Mucosa of rectum (tissue), 2 donors: Measurements from ENCODE around the gene WASF3.

Experiments
- H3K27ac ChIP-seq, 2 donors: one replicate each; pipeline ENCODE4 v1.7.0; 2013; ENCODE audit warnings: inconsistent platforms in 2 of 2, low read depth in 2 of 2, low read length in 2 of 2
- H3K27me3 ChIP-seq, 2 donors: one replicate each; pipeline ENCODE4 v1.7.0; 2013; ENCODE audit warnings: low read length in 2 of 2; ENCODE audit not compliant: control insufficient read depth in 2 of 2, insufficient read depth in 2 of 2
- H3K36me3 ChIP-seq, 2 donors: one replicate each; pipeline ENCODE4 v1.7.0; 2013; ENCODE audit warnings: low read length in 2 of 2; ENCODE audit not compliant: control insufficient read depth in 2 of 2, insufficient read depth in 2 of 2
- H3K4me1 ChIP-seq, 2 donors: one replicate each; pipeline ENCODE4 v1.7.0; 2013; ENCODE audit warnings: low read length in 2 of 2, mild to moderate bottlenecking in 1 of 2; ENCODE audit not compliant: control insufficient read depth in 2 of 2, insufficient read depth in 2 of 2
- H3K4me3 ChIP-seq, 2 donors: one replicate each; pipeline ENCODE4 v1.7.0; 2013; ENCODE audit warnings: low read length in 2 of 2
- H3K9ac ChIP-seq, 2 donors: one replicate each; pipeline ENCODE4 v1.7.0; 2013; ENCODE audit warnings: low read length in 2 of 2, low read depth in 1 of 2, mild to moderate bottlenecking in 1 of 2
- H3K9me3 ChIP-seq, 2 donors: one replicate each; pipeline ENCODE4 v1.7.0; 2013; ENCODE audit warnings: low read length in 2 of 2; ENCODE audit not compliant: control insufficient read depth in 2 of 2
- donor health status: healthy.
- donor health status: Normal muscosa, but diverticular disease.

Gene WASF3

DNA sequence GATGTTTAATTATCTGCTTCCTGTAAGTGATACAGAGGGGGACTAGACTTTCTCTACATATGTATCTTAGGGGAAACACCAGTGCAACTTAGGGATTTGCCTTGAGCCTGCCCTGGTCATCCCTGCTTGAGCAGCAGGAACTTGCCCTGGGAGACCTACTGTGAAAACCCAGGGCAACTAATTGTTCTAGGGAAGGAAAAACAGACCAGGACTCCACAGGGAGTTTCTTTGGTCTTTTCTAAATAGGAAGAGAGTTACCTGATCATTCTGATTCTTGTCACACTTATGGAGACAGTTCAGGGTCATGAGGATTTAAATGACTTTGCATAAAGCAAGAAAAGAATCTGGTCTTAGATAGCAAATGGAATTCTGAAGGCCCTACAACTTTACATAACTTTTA, 89.1 kb downstream of the WASF3 start:
- no peak overlapping the region for H3K4me3 ChIP-seq
- H3K36me3 ChIP-seq, result no peaks in the 10 kb centered on the region
- H3K9me3 ChIP-seq, result no peaks in the 10 kb centered on the region

DNA sequence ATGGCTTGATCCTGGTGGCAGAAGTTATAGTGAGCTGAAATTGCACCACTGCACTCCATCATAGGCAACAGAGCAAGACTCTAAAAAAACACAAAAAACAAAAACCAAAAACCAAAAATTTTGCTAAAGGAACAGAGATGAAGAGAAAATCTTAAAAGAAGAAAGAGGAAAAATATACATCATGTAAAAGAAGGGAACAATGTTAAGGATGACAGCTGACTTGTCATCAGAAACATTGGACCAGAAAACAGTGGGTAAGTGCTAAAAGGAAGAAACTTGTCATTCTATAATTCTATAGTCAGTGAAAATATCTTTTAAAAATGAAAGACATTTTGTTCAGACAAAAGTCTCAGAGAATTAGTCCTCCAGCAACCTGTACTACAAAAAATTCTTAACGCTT, 93.8 kb downstream of the WASF3 start:
- Histone ChIP-seq H3K4me3 (no peak overlapping the region), H3K27ac (no peak overlapping the region), H3K36me3 (no peaks in the 10 kb centered on the region), H3K4me1 (no peaks in the 10 kb centered on the region), H3K9me3 (no peaks in the 10 kb centered on the region), H3K9ac (no peak overlapping the region), H3K27me3 (no peaks in the 10 kb centered on the region)

More for the DNA sequence above, 89.1 kb downstream of the WASF3 start:
- Histone ChIP-seq H3K9ac (no peak overlapping the region), H3K27ac (no peak overlapping the region), H3K4me1 (no peaks in the 10 kb centered on the region), H3K27me3 (no peaks in the 10 kb centered on the region)

DNA sequence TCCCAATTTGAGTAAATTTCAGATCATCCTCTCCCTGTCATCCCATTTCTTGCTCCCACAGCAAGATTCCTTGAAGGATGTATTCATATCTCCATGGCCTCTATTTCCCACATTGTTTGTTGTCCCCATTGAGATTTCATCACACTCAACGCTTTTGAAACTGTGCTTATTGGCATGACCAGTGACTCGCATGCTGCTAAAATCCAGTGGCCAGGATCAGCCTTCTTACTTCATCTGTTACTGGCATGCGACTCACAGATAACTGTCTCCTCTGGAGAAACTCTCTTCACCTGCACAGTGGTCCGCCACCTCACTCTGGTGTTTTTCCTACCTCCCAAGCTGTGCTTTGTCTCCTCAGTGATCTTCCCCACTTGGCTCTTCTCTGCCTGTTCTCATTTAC, 95.8 kb downstream of the WASF3 start:
- Histone ChIP-seq H3K36me3 (no peaks in the 10 kb centered on the region), H3K27me3 (no peaks in the 10 kb centered on the region), H3K9ac (no peak overlapping the region), H3K27ac (no peak overlapping the region), H3K4me1 (no peaks in the 10 kb centered on the region), H3K4me3 (no peak overlapping the region), H3K9me3 (no peaks in the 10 kb centered on the region)

DNA sequence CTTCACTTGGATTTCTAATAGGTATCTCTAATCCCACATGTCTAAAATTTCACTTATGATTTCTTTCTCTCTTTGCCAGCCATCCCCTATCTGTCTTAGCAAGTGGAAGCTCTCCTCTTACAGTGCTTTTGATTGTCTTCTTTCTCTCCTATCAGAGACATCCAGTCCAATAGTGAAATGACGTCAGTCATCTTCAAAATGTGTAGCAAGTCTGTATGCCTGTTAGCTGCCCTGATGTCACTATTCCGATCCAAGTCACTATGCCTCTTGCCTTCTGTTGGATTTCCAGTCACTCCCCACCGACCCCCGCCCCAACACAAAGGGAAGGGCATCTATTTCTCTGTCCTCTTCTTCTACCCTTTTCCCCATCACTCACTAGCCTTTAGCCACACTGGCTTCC, 96.4 kb downstream of the WASF3 start:
- Histone ChIP-seq H3K9ac (no peak overlapping the region), H3K27me3 (no peaks in the 10 kb centered on the region), H3K4me1 (no peaks in the 10 kb centered on the region), H3K9me3 (no peaks in the 10 kb centered on the region), H3K4me3 (no peak overlapping the region), H3K36me3 (no peaks in the 10 kb centered on the region), H3K27ac (no peak overlapping the region)

DNA sequence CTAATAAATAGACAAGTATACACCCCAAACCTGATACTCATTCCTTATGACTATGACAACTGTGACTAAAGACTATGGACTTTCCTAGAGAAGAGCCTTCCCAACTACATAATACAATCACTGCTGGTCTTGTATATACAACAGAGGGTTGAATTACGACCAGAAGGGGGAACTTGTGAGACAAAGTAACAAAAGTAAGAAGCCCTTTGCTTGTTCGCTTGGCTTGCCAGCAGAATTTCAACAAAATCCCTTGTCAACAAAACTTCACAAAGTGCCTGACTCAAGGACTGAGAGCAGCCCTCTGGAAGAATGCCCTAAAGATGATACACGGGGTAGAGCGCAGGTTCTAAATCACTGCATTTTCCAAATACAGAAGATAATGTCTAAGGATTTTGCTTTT, 99.4 kb downstream of the WASF3 start:
- Histone ChIP-seq H3K36me3 (no peaks in the 10 kb centered on the region), H3K27me3 (no peaks in the 10 kb centered on the region), H3K4me3 (no peak overlapping the region), H3K27ac (no peak overlapping the region), H3K4me1 (no peaks in the 10 kb centered on the region), H3K9ac (no peak overlapping the region), H3K9me3 (no peaks in the 10 kb centered on the region)

DNA sequence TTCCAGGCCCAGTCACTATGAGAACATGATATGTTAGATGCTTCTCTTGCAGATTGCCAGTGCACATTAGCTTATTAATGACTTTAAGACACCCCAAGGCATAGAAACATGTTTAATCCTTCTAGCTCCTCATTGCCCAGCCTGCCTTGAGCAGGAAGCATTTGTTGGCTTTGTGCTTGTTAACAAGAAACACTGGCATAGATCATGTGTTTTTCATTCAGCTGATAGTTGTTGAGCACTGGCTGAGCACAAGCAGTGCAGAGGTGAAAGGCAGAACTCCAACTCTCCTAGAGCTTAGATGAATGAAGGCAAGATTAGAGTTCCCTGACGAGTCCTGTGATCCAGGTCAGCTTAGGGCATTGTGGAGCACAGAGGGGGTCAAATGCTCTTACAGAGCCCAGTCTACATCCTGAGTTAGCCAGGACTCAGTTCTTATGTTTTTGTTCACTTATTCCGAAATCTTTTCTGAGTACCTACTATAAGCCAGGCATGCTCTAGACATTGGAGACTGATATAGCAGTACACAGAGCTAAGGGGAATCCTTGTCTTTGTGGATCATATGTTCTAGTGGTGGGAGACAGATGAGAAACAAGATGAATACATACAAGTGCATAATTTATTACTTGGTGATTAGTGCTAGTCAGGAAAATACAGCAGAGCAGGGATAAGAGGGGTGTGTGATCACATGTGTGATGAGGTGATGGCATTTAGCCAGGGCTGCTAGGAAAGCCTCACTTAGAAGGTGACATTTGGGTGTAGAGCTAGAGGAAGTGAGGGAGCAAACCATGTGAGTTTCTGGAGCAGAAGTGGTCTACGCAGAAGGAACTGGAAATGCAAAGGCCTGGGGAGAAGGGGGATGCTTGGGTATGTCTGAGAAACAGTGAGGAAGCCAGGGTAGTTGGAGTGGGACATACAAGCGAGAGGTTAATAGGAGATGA, 101.2 kb downstream of the WASF3 start:
- H3K4me1 ChIP-seq, result no peaks in the 10 kb centered on the region
- H3K36me3 ChIP-seq, result no peaks in the 10 kb centered on the region
- no peaks in the 10 kb centered on the region for H3K27me3 ChIP-seq
- H3K9me3 ChIP-seq, result no peaks in the 10 kb centered on the region
- H3K27ac ChIP-seq, result no peak overlapping the region
- H3K9ac ChIP-seq, result no peak overlapping the region
- H3K4me3 ChIP-seq, result no peak overlapping the region

DNA sequence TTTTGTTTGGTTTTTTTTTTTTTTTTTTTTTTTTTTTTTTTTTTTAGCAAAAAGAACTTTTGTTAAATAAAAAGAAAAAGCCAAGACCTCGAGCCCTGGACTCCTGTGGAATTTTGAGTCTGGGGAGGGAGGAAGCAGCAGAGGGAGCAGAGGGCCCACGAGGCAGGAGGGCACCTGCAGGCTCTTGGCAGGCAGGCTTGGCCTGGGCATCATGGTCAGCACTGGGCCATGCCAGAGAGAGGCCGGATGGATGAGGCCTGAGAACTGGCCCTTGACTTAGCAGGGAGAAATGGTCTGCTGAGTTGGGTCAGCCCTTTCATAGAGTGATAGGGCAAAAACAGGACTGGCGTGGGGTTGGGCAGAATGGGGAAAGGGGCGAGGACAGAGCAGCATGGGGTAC, 102.7 kb downstream of the WASF3 start:
- no peak overlapping the region for H3K27ac ChIP-seq
- no peaks in the 10 kb centered on the region for H3K9me3 ChIP-seq

DNA sequence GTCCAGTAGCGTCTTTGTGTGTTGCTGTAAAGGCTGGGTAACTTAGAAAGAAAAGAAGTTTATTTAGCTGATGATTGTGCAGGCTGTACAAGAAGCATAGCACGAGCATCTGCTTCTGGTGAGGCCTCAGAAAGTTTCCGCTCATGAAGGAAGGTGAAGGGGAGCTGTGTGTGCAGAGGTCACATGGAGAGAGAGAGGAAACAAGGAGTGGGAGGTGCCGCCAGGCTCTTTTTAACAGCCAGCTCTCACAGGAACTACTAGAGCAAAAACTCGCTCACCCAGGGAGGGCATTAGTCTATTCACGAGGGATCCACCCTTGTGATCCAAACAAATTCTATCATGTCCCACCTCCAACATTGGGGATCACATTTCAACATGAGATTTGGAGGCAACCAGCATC, 103.3 kb downstream of the WASF3 start:
- H3K27me3 ChIP-seq, result no peaks in the 10 kb centered on the region
- no peak overlapping the region for H3K27ac ChIP-seq
- no peaks in the 10 kb centered on the region for H3K9me3 ChIP-seq
- H3K36me3 ChIP-seq, result no peaks in the 10 kb centered on the region
- H3K9ac ChIP-seq, result no peak overlapping the region
- H3K4me3 ChIP-seq, result no peak overlapping the region
- H3K4me1 ChIP-seq, result no peaks in the 10 kb centered on the region

More for the DNA sequence above, 102.7 kb downstream of the WASF3 start:
- Histone ChIP-seq H3K9ac (no peak overlapping the region), H3K4me1 (no peaks in the 10 kb centered on the region), H3K36me3 (no peaks in the 10 kb centered on the region), H3K4me3 (no peak overlapping the region), H3K27me3 (no peaks in the 10 kb centered on the region)

DNA sequence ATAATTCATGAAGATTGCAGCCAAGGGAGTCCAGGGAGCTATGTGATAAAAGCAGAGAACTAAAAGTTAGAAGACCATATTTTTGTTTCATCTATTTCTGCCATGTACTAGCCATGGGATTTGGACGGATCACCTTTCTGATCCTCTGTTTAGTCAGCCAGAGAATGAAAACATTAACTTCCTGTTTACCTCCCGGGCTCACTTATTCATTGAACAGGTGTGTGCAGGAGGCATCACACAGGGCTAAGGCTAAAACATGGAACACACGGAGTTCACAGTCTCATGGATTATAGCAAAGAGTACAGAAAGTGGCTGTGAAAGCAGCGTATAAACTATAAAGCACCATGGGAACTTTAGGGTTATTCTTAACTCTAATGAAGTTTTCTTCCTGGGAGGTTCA, 106.3 kb downstream of the WASF3 start:
- Histone ChIP-seq H3K27ac (no peak overlapping the region), H3K9ac (no peak overlapping the region), H3K4me1 (no peaks in the 10 kb centered on the region), H3K4me3 (no peak overlapping the region), H3K9me3 (no peaks in the 10 kb centered on the region), H3K36me3 (no peaks in the 10 kb centered on the region), H3K27me3 (no peaks in the 10 kb centered on the region)

DNA sequence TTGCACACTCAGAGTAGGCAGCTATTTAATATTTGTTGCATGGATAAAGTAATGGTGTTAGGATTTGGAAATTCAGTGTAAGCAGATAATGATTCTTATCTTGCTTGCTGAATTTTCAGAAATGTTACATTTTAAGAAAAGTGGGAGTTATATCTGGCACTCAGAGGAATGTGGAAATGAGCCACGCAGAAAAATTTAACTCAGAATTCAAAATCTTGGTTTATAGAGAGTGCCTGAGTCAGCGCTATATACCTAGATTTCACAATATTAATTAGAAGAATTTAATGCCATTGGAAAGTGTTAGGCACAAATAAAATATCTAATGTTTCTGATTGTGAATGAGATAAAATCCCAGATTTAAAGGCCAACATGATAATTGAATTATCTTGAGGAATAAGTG, 106.8 kb downstream of the WASF3 start:
- H3K9me3 ChIP-seq, result no peaks in the 10 kb centered on the region
- no peak overlapping the region for H3K9ac ChIP-seq
- no peak overlapping the region for H3K27ac ChIP-seq
- no peaks in the 10 kb centered on the region for H3K36me3 ChIP-seq
- H3K4me3 ChIP-seq, result no peak overlapping the region
- H3K27me3 ChIP-seq, result no peaks in the 10 kb centered on the region
- H3K4me1 ChIP-seq, result no peaks in the 10 kb centered on the region
